Activated T-cell treated with anti-CD3 and anti-CD28 coated beads for 4 hours (primary cell): Measurements from ENCODE around the gene DDN.
A peak's percentile ranks its signal among the peaks of the same experiment; 100 is the strongest.

ENCODE experiments used
- DNase-seq: peaks from one replicate; pipeline ENCODE4 v3.0.0-alpha.2; 2020

Gene DDN

DNA sequence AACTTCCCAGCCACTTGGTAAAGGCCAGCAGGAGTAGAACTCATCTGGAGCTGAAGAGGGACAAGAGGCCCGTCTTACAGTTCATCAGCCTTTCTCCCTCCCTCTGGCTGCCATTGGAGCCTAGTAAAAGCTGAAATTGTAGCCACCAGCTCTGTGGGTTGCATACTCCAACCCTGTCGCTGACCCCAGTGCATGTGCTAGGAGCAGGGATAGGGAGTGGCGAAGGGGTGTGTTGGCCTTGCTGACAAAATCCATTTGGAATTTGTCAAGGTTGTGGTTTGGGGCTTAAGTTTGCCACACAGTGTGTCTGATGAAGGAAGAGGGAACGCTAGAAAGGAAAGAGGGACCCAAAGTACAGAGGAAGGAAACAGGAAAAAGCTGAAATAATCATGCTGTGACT lies 37.8 kb downstream of the DDN start:
- DNase-seq, result no peak

DNA sequence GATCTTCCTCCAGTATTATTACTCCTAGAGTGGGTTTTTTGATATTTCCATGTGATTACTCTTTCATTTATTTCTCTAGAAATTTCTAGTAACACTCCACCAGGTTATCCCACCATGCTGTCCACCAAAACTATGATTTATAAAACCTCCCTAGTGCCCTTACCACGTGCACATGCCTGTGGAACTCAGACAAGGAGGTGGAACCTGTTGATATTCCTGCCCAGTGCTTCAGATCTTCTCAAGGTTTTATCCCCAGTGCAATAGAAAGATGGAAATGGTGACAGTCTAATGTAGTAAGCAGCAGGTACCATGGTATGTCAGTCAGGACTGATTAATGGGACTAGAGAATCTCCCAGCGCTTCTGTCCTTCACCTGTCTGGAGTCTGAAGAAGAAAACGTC lies 38.3 kb downstream of the DDN start:
- no peak for DNase-seq

- DNase-seq, result no peak
Observed at GRCh38 chr12:48958049-48958388, 41.2 kb downstream of the DDN start.

DNA sequence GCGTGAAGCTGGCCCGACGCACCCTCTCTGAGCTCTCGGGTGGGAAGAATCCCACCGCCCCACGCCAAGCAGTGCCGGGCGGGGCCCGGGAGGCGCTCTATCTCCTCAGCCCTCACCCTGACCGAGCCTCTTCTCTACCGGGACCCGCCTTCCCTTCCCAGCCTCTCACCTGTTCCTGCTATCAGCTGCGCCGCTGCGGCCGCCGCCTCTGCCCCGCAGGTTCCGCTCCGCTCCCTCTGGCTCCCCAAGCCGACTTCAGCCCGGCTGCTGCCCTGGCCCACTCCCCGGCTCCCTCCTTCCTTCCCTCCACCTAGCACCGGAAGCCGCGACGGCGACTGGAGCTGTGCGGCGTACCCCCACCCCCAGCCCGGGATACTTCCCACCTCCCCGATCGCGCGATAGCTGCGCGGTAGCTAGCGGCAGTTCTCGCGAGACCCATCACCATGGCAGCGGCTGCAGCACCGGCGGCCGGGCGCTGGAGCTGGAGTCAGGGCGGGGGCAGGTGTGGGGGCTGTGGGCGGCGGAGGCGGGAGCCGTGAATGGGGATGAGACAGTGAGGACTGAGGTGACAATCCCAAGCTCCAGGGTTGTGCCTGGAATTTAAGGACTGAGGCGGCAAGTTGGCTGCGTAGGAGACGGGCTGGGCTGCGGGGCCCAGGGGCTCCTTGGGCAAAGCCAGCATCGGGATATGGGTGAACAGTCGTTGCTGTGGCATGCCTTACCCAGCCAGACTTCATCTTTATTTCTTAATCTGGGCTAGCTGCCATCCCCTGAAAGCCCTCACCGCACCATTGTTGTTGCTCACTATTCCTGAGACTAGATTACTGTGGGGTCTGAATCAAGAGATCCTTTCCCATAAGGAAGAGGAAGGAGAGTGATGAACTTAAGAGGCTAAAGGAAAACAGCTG lies 41.8 kb downstream of the DDN start, which contains the start of gene ARF3:
Gene ARF3, minus strand, starts transcription at position 347 of the 908 bp plus-strand sequence. CDS start 16,392 bp downstream, outside the sequence.
- peak; percentile 90 for DNase-seq

DNA sequence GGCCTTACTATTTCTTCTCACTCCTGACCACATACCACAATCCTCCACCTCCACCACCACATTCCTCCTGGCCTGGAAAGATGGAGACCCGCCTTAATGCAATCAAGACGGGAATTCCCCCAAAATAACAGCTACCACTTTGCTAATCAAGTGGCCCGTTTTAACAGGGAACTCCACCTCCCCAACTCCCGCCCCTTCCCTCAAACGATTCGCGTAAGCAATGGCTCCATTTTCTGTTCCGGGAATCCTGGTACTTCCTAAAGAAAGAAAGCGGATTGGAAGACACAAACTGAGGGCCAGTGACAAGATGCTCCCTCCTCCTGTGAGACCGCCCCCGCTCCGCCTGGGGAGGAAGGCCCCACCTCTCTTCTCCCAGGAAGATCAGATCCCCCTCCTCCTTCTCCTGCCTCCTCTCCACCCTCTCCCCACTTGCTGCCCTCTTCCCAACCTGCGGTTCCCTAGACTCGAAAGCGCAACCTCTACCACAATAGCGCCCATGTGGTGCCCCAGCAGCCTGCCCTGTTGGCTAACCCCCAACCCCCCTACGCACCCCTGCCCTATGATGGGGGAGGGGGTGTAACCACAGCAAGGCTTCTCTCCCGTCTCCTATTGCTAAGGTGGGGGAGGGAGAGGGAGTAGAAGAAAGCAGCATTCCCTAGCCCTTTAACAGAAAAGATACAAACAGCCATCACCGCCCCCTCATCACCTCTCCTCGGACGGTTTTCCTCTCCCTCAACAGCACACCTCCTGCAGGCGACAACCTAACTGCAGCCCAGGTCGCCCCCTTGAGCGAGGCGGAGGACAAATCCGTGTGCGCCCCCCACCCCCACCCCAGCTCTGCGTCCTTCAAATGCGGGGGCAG lies 42.7 kb downstream of the DDN start:
- no peak for DNase-seq

DNA sequence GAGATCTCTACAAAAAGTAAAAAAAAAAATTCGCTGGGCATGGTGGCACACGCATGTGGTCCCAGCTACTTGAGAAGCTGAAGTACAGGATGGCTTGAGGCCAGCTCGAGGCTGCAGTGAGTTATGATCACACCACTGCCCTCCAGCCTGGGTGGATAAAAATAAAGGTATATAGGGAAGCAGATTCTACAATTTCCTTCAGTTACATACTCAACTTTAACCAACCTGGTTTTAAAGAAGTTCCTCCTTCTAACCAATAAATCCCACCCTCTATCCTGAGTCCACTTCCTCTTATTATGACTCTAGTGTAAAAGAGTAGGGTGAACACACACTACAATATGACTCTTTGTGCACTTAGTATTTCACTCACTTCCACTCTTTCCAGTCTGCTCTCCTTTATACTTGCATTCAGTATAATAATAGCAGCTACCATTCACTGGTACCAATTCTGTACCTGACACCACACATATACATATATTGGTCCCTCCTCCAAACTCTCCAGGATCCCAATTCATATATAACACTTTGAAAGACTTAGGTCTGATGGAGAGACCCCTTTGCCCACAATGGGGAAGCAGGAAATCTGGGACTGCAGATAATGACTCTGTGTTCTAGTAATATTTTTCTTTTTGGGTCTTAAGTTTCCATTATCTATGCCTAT lies 44.2 kb downstream of the DDN start:
- DNase-seq, result no peak

GRCh38 chr12:48954061-48954460 lies 45.1 kb downstream of the DDN start:
- no peak for DNase-seq

DNA sequence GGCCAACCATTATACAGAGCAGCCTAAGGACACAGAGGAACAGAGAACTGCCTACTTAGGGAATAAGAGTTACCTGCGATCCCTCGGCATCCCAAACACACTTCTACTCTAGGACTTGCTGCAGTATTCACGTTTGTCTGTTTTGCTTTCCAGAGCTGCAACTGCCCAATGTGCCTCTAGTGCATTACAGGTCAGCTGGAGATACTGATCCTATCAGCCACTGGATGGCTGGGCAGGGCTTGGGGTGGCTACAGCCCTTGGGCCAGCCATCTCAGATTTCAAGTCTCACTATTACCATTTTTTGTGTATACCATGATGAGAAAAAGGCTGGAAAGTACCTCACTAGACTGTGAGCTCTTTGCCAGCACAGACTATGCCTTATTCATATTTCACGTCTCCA lies 46.5 kb downstream of the DDN start:
- DNase-seq, result no peak

DNA sequence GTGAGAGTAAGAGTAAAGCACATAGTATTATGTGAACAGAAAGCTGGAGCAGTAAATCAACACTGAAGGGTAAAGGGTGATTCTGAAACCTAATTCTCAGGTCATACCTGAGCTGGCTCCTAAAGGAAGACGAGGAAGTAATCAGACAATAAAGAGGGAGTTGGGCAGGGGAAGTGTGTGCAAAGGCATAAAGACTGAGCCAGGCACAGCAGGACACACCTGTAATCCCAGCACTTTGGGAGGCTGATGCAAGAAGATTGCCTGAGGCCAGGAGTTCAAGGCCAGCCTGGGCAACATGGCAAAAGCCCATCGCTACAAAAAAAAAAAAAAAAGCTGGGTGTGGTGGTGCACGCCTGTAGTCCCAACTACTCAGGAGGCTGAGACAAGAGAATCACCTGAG lies 51.4 kb downstream of the DDN start:
- DNase-seq, result no peak

GRCh38 chr12:48946943-48947342 lies 52.2 kb downstream of the DDN start:
- no peak for DNase-seq

DNA sequence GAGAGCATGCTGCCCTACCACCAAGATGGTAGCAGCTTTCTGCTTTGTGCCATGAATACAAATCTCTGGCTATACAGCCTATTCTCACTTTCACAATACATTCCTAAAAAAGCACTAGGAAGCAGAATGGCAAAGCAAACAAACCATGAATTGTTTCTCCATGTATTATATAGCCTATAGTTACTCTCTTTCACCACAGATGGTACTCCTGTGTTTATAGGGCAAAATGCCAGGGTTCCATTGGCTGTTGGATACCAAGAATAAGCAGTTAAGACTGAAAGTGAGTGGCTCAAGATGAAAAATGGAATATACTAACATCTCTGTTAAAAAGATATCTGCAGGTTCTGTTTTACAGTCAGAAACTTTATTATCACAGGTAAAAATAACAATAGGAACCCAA lies 53.0 kb downstream of the DDN start:
- DNase-seq, result no peak
